Lower lobe of right lung (tissue), 2 donors: Measurements from ENCODE around the gene PDE8A. TPM values are rescaled to one million over a fixed set of nuclear protein-coding genes. Genes with fewer than 3 reads are reported as not detected.

Source experiments
- ATAC-seq, 2 donors: fragments of 200-7000 bp; cut with Tn5 transposase; one replicate each; pipeline ENCODE4 v1.9.1; 2020 to 2022; ENCODE audit warnings: mild to moderate bottlenecking in 2 of 2, moderate library complexity in 2 of 2
- DNase-seq: peaks from one replicate; pipeline ENCODE4 v3.0.0-alpha.2; 2020
- H3K27ac ChIP-seq: fragments of 200-600 bp; one replicate; pipeline ENCODE4 v1.8.0; 2022
- H3K27me3 ChIP-seq: fragments of 200-600 bp; one replicate; pipeline ENCODE4 v1.8.0; 2022; ENCODE audit warnings: low read depth
- H3K36me3 ChIP-seq: fragments of 200-600 bp; one replicate; pipeline ENCODE4 v1.8.0; 2022; ENCODE audit warnings: mild to moderate bottlenecking
- H3K4me1 ChIP-seq: fragments of 200-600 bp; one replicate; pipeline ENCODE4 v1.8.0; 2022
- H3K4me3 ChIP-seq: fragments of 200-600 bp; one replicate; pipeline ENCODE4 v1.8.0; 2022; ENCODE audit warnings: mild to moderate bottlenecking
- H3K9me3 ChIP-seq: fragments of 200-600 bp; one replicate; pipeline ENCODE4 v1.8.0; 2022
- CTCF ChIP-seq: fragments of 200-600 bp; IDR thresholded peaks from one replicate; pipeline ENCODE4 v1.8.0; 2022; ENCODE audit warnings: antibody characterized with exemption, mild to moderate bottlenecking
- intact Hi-C: fragments of 100-400 bp; cut with DNase I; formaldehyde crosslinking; loops from one replicate; pipeline ENCODE4 v1.11.0; 2022
- long read RNA-seq: library from polyadenylated mRNA; unstranded; transcript quantifications from one replicate; pipeline ENCODE4 v2.0.0, GENCODE V29; 2021
- total RNA-seq: library from RNA; stranded (reverse); fragmentation: NEBNext Ultra II Directional; extraction: Animal tissue kit (Norgen Biotek cat#: 25700); gene quantifications from one replicate; pipeline ENCODE4 v1.2.1, GENCODE V29; 2021
- donor health status: DM: no; HTN: yes; CAD: no; lungs with severe emphysema.

The PDE8A gene
- total RNA-seq, result 49.2 TPM
- long read RNA-seq, transcript PDE8A-203 (22 exons, 3,912 nt), result major isoform, 28 of 62 reads
- long read RNA-seq, partial matches to known transcripts, result 13 of 62 reads
- long read RNA-seq, other reads (novel, unspliced or antisense), result 19 of 62 reads

- peaks cover 38% of the 10 kb centered on the region for H3K4me1 ChIP-seq
- peak; percentile 15 for TF ChIP-seq CTCF
- no peaks in the 10 kb centered on the region for H3K36me3 ChIP-seq
- H3K4me3 ChIP-seq, result peak within 1 kb of the TSS; percentile 94
- intact Hi-C loops, result no loop called here
- H3K27me3 ChIP-seq, result no peaks in the 10 kb centered on the region
- ATAC-seq (peak; percentile 0 to 1), DNase-seq (peak; percentile 75)
- peak within 1 kb of the TSS; percentile 93 for H3K27ac ChIP-seq
- no peaks in the 10 kb centered on the region for H3K9me3 ChIP-seq
Observed at GRCh38 chr15:84981711-84982300, at the start of gene PDE8A. Gene PDE8A (plus strand): TSS chr15:84981856. CDS start chr15:84982163, 307 bp downstream.

GRCh38 chr15:84934942-84935729 is 46.5 kb upstream of the PDE8A start:
- intact Hi-C loops, result no loop called here
- H3K27me3 ChIP-seq, result no peaks in the 10 kb centered on the region
- H3K4me3 ChIP-seq, result no peak overlapping the region
- H3K27ac ChIP-seq, result no peak overlapping the region
- DNase-seq, result no peak
- no peak for ATAC-seq
- no peaks in the 10 kb centered on the region for H3K36me3 ChIP-seq
- no peaks in the 10 kb centered on the region for H3K9me3 ChIP-seq
- no peak for TF ChIP-seq CTCF
- no peaks in the 10 kb centered on the region for H3K4me1 ChIP-seq

GRCh38 chr15:84937144-84937543 is 44.5 kb upstream of the PDE8A start:
- DNase-seq (no peak), ATAC-seq (no peak)
- TF ChIP-seq CTCF, result no peak

GRCh38 chr15:84938726-84939125 is 42.9 kb upstream of the PDE8A start:
- Histone ChIP-seq H3K4me3 (no peak overlapping the region), H3K4me1 (no peaks in the 10 kb centered on the region), H3K27me3 (no peaks in the 10 kb centered on the region), H3K36me3 (no peaks in the 10 kb centered on the region), H3K9me3 (no peaks in the 10 kb centered on the region), H3K27ac (no peak overlapping the region)
- intact Hi-C loops, result no loop called here
- DNase-seq, result no peak
- no peak for ATAC-seq
- no peak for TF ChIP-seq CTCF

More at GRCh38 chr15:84937144-84937543, 44.5 kb upstream of the PDE8A start:
- H3K27ac ChIP-seq, result no peak overlapping the region
- H3K36me3 ChIP-seq, result no peaks in the 10 kb centered on the region
- intact Hi-C loops, result no loop called here
- H3K9me3 ChIP-seq, result no peaks in the 10 kb centered on the region
- no peak overlapping the region for H3K4me3 ChIP-seq
- H3K27me3 ChIP-seq, result no peaks in the 10 kb centered on the region
- no peaks in the 10 kb centered on the region for H3K4me1 ChIP-seq

GRCh38 chr15:84940399-84940798 is 41.3 kb upstream of the PDE8A start:
- no peak for TF ChIP-seq CTCF
- Histone ChIP-seq H3K4me1 (no peaks in the 10 kb centered on the region), H3K4me3 (no peak overlapping the region), H3K27me3 (no peaks in the 10 kb centered on the region), H3K36me3 (no peaks in the 10 kb centered on the region), H3K9me3 (no peaks in the 10 kb centered on the region), H3K27ac (no peak overlapping the region)
- ATAC-seq (no peak), DNase-seq (no peak)
- intact Hi-C loops, result no loop called here
